Stimulated activated CD4-positive, alpha-beta T cell treated with anti-CD3 and anti-CD28 coated beads, Interleukin-2, amount 100 ng/mL, for 24 hours (primary cell): Measurements from ENCODE around the gene C2CD4B.

Source experiments
- DNase-seq, 2 donors: peaks; one replicate each; pipeline ENCODE4 v3.0.0-alpha.2; 2020

Gene C2CD4B, protein sequence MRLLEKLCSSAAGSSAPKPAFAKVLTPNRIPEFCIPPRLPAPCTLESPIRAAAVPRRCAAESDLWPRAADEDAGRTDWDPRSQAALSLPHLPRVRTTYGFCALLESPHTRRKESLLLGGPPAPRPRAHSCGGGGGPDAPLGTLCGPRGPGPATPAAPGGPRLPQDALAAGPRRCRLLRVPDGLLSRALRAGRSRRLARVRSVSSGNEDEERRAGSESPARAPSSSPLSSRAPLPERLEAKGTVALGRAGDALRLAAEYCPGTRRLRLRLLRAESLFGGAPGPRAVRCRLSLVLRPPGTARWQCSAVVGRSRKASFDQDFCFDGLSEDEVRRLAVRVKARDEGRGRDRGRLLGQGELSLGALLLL

DNA sequence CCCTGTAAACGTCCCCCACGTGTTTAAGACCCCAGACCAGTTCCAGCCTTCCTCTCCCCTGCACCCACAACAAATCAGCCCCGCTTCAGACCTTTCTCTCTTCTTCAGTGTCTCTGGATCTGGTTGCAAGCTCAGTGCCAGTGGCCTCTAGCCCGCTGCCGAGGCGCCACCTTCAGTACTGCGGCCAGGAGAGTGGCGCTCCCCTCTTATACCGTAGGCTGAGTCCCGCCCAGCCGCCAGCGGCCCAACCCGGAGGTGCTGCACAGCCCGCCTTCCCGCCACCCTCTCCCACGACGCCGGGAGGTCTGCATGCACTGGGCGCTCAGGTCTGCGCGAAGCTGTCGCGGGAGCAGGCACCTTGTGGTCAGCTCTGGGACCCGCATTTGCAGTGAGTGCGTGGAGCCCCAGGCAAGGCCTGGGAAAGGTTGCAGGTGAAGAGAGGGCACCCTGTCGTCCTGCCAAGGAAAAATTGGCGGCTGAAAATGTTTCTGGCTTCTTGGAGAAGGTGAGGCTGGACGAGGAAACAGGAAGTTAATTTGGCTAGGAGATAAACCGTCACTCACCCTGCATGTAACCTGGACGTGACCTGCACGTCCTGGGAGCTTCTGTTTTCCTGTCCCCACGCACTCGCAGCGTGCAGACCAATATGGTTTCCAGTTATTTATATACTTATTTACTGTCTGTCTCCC is at the start of gene C2CD4B:
Gene C2CD4B (minus strand): TSS at position 182 of the 689 bp plus-strand sequence. CDS start 301 bp downstream, outside the sequence.
- peak; percentile 25 to 51 for DNase-seq

DNA sequence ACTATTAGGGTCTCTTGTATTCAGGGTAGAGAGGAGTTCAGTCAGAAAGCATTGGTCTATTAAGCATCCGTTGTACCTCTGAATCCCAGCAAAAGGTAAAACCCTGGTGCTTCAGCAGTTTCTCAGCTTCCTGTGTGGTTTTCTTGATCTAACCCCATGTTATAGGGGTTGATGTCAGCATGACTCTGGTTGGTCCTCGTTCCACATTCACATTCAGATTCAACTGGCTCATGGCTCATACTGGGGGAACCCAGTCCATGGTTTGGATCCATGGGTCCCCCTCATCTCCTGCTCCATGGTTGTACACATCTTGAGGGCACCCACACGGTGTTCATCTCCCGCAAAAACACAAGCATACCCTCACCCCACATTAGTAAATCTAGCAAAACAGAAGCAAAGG is 47.7 kb upstream of the C2CD4B start:
- DNase-seq, result no peak

DNA sequence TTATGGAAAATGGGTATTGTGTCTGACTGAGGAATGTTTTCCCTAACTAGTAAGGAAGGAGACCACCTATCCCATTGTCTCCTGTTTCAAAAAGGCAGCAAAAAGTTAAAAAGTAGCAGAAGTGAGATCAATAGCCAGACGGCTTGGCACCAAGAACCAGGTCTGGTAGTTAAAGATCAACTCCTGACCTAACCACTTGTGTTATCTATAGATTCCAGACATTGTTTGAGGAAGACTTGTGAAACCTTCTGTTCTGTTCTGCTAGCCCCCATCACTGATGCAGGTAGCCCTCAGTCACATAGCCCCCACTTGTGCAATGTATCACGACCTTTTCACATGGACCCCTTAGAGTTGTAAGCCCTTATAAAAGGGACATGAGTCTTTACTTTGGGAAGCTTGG is 46.3 kb upstream of the C2CD4B start:
- DNase-seq, result no peak

DNA sequence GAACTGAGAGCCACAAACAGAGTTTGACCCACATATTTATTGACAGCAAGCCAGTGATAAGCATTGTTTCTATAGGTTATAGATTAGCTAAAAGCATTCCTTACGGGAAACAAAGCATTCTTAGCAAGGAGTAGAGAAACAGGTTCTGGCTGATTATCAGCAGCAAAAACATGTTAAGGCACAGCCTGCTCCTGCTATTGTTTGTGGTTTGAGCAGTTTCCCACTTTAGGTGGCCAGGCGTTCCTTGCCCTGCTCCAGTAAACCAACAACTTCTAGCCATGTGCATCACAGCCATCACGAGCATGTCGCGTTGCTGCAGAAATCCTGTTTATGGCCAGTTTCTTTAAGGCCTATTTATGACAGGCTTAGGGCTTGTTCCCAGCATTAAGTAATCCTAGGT is 44.7 kb upstream of the C2CD4B start:
- DNase-seq, result no peak

DNA sequence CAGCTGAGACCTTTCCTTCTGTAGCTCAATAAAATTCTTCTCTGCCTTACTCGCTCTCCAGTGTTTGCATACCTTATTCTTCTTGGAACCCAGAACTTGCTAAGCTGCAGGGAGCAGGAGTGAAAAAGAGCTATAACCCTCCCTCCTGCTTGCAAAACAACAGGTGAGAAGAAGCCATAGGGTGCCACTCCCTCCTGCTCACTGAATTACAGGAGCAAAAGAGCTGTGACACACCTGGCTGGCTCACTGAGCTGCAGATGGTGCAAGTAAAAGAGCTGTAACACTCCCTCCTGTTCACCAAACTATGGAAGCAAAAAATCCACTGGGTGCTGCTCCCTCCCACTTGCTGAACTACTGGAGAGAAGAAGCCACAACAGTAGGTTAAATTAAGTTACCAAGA is 44.2 kb upstream of the C2CD4B start:
- no peak for DNase-seq

DNA sequence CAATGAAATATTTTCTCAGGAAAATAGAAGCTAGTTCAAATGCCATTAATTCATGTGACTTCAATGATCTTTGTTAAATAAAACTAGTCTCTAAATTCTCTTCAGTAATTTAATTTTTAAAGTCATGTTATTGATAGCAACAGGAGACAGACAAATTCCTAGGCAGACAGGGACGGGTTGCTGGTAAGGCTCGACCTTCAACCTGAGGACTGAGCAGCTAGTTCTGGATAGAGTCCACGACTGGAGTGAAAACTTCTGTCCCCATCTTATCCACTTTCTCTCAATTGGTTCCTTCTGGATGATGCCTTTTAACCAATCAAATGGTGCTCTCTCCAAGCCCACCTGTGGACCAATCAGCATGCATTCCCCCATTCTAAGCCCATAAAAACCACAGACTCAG is 43.8 kb upstream of the C2CD4B start:
- DNase-seq, result no peak

DNA sequence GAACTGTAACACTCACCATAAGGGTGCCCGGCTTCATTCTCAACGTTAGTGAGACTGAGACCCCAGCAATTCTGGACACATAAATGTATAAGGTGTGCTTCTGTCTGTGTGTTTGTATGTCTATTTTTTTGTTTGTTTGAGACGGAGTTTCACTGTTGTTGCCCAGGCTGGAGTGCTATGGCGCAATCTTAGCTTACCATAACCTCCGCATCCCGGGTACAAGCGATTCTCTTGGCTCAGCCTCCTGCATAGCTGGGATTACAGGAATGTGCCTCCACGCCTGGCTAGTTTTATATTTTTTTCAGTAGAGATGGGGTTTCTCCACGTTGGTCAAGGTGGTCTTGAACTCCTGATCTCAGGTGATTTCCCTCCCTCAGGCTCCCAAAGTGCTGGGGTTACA is 43.3 kb upstream of the C2CD4B start:
- no peak for DNase-seq

DNA sequence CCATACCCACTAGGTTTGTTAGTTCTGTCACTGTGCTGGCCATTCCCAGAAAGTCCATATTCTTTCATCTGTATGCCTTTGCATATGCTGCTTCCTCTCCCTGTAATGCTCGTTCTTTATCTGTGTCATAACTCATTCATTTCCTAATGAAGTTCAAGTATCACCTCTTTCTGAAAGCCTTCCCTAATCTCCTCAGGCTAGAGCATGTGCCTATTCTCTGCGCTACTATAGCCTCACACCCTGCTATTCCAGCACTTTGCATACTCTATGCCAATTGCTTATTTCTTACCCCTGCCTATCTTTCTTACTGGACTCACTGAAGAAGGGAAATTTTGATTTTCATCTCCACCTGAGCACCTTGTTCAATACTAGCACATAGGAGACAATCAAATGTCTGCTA is 25.6 kb upstream of the C2CD4B start:
- no peak for DNase-seq

DNA sequence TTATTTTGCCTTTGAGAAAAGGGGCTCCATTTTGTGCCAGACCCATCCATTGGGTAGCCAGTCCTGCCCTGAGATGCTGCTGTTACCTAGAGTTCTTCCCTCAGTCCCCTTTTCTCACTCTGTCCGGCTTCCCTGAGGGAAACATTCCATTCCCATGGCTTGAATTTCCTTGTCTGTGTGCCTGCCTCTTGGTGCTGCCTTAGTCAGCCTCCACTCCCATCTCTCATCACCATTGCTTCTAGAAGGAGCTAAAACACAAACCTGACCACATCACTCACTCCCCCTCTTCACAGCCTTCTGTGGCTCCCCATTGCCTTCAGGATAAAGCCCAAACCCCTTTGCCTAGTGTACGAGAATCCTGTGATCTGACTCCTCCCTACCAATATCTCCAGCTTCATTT is 25.2 kb upstream of the C2CD4B start:
- DNase-seq, result no peak

DNA sequence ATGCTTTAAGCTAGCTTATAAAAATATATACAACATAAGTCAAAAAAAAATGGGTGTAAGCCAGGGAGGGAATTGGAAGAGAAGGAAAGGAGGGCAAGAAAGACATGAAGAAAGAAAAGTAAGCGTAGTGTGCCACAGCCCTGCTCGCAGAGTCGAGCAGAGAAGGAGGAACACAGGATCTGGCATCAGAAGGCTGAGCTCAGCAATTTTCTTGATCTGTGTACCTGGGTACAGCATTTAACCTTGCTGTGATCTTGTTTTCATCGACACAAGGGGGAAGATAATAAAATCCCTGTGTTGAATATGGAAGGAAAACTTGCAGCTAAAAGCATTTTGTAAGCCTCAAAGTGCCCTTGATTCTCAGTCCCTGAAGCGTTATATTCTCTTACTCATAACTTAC is 23.7 kb upstream of the C2CD4B start:
- no peak for DNase-seq

DNA sequence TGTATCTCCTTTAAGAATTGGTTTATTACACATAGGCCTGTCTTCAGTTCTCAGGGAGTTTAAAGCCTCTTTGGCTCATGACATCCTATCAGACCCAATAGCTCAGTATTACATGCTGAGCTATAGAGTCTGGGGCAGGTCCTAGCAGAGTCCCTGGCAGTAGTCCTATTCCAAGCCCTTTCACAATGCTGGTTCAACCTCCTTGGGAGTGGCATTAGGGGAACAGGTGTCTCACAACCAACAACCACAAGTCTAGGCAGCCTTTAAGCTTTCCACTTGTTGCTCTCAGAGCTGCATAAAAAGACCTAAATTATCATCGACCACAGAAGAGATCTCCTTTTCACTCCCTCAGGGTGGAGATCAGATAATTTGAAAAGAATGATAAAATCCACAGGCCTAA is 22.8 kb upstream of the C2CD4B start:
- DNase-seq, result no peak

DNA sequence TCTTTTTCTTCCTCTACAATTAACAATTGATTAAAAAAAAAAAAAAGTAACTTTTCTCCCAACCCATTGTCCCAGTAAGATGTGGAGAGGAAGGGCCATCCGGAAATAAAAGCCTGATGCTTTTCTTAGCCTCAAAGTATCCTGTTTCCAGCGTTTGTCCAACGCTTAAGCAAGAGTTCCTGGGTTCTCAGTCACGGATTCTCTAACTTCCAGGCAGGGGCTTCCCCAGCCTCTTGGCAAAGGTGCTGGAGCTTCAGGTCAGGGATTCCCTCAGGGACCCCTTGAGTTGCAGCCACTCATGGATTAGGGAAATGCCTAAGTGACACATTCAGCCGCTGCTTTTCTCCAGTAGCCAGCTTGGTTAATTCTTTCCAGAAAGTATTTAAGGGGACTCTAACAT is 22.3 kb upstream of the C2CD4B start:
- no peak for DNase-seq

DNA sequence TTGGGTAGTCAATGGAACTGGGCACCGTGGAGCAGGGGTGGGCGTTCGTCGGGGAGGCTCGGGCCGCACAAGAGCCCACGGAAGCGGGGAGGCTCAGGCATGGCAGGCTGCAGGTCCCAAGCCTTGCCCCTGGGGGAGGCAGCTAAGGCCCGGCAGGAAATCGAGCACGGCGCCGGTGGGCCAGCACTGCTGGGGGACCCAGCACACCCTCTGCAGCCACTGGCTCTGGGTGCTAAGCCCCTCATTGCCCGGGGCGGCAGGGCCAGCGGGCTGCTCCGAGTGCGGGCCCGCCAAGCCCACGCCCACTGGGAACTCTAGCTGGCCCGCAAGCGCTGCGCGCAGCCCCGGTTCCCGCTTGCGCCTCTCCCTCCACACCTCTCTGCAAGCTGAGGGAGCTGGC is 21.5 kb upstream of the C2CD4B start:
- DNase-seq, result no peak

DNA sequence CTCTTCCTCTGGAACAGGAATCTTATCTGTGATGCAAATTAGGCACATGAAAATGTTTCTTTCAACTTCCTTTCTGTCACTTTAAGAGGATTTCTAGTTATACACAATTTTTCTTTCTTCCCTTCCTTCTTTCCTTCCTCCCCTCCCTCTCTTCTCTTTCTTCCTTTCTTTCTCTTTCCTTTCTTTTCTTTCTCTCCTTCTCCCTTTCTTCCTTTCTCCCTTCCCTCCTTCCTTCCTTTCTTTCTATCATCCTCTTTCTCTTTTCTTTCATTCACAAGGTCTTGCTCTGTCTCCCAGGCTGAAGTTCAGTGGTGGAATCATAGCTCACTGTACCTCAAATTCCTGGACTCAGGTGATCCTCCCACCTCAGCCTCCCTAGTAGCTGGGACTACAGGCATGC is 18.0 kb upstream of the C2CD4B start:
- DNase-seq, result no peak

DNA sequence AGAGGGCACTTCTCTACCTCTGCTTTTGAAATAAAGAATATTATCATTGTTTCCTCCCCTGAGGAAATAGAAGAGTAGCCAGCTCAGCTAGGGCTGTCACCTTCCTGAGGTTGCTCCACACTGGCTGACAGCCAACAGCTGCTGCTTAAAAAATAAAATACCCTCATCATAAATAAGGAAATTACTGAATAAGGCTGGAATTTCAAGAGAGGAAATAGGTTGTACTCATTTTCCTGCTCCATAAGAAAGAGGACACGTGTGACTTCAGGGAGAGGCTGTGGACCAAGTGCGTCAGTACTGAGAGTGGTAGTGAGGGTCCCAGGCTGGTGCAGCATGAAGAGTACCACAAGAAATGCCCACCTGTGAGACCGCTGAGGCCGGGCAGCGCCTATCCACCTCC is 8.1 kb upstream of the C2CD4B start:
- DNase-seq, result no peak

DNA sequence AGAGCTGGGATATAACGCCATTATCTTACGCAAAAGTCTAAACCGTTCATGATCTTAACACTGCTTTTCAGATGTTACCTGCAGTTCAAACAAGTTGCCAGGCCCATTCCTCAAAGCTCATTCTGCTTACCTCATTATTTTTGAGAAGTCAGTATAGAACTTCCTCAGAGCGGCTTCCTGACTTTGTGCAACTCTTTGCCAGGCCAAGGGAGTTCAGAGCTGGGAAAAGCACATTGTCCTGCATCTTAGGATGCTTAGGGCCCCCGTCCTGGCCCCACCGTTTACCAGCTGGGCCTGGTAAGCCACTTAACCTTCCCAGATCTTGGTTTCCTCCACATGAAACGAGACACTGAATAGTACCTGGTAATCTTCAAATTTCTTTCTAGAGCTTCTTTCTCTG is 6.8 kb upstream of the C2CD4B start:
- no peak for DNase-seq

DNA sequence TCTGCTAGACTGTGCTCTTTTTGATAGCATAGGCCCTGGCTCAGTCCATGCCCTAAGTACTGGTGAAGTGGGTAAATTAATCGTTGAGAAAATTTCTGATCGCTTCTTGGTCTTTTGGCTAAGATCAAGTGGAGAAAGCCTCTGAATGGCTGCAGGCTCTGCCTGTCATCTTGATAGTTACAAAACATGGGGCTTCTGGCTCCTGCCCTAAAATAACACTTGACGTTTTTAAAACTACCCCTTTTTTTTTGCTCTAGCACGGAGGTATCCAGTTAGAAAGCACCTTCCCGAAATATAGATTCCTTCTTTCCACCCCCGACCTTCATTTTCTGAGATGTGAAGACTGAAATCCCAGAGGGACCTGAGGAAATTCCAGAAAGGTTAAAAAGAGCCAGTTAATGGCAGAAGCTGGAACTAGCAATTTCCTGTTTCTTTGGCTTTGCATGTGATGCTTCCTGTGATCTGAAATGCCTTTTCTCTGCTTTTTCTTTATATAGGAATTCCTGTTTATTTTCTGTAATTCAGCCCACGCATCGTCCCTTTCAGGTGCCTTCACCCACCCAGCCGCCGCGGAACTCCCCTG is 799 bp upstream of the C2CD4B start:
- DNase-seq, result no peak

DNA sequence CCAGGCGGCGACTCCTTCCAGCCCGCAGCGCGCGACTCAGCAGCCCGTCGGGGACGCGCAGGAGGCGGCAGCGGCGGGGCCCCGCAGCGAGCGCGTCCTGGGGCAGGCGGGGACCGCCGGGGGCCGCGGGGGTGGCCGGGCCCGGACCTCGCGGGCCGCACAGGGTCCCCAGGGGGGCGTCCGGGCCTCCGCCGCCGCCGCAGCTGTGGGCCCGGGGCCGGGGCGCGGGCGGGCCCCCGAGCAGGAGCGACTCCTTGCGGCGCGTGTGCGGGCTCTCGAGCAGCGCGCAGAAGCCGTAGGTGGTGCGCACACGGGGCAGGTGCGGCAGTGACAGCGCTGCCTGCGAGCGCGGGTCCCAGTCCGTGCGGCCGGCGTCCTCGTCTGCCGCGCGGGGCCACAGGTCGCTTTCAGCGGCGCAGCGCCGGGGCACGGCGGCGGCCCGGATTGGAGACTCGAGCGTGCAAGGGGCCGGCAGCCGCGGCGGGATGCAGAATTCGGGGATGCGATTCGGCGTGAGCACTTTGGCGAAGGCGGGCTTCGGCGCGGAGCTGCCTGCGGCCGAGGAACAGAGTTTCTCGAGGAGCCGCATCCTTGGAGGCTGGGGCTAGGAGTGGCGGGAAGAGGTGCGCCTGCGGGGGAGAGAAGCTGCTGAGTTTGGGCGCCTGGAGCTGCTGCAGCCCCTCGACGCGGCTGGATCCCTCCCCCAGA is 535 bp downstream of the C2CD4B start:
- DNase-seq, result peak in 1 of 2 donors; percentile 33

DNA sequence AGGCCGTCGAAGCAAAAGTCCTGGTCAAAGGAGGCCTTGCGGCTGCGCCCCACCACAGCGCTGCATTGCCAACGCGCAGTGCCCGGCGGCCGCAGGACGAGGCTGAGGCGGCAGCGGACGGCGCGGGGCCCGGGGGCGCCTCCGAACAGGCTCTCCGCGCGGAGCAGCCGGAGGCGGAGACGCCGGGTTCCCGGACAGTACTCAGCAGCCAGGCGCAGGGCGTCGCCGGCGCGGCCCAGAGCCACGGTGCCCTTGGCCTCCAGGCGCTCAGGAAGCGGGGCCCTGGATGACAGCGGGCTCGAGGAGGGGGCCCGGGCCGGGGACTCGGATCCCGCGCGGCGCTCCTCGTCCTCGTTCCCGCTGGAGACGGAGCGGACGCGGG is 1.1 kb downstream of the C2CD4B start:
- peak in 1 of 2 donors; percentile 11 for DNase-seq

DNA sequence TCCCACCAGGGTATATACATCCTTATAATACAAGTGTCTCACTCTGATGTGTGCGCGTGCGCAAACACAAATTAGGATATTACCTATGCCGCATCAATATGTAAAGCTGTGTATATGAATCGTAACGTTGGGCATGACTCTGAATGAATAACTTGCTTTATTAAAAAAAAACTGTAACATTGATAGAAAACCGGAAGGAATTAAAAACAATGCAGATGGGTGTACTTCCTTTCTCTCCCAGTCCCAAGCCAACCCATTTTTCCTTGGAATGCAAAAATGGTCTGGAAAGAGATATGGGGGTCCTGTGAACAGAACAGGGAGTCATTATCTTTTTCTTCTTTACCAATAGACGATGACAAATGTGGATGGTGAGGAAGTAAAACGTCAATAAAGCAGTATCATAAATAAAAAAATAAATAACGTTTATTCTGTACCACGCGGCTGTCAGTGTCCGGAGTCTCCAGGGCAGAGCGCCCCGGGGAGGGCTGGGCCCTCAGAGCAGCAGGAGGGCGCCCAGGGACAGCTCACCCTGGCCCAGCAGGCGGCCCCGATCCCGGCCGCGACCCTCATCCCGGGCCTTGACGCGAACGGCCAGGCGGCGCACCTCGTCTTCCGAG is 1.6 kb downstream of the C2CD4B start:
- DNase-seq, result no peak

DNA sequence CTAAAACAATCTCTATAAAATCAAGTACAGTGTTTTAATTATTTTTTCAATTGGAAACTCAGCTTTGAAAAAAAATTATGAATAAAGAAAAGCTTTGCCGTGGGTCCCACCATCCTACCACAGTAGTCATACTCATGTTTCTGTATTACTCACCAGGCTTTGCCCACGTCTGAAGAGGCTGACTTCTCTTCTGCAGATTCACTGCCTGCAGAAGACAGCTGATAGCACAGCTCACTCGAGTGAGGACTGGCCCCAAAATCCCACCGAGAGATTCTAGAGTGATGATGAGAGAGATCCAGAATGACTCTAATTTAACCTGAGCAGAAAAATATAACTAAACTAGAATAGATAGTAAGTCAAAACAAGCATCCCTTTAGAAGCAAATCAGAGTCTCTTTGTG is 11.9 kb downstream of the C2CD4B start:
- DNase-seq, result peak; percentile 40 to 50

DNA sequence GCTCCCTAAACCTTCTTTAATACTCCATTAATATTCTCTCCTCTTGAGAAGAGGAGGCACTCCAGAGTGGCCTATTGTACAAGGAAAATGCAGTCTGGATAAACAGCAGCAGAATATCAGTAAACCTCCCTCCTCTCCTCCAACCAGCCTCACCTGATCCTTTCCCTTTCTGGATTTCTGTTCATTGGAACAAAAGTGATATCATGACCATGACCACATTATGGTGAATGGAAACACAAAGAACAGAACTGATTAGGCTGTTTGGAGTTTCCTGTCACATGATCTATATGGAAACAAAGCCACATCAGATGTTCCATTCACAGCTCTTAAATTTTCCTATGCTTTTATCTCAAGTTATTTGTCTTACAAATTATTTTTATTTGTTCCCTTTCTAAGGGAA is 14.6 kb downstream of the C2CD4B start:
- DNase-seq, result no peak

DNA sequence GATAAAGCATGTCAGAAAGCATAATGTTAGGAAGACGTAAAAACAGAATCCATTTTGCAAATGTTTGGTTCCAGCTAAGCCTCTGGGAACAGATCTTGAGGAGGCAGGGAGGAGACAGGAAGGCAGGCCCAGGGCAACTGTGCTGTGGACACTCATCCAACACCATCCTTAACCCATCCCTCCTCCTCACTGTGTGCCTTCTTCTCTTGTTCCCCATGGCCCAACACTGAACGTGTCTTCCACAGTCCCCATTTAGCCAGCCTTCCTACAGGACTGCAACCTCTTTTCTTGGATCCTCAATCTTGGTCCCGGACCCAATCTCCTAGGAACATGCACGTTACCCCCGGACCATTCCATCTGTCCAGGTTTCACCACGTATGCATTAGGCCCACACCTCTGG is 15.4 kb downstream of the C2CD4B start:
- DNase-seq, result no peak
